ENCODE measurements around the gene SIX3.

DNA sequence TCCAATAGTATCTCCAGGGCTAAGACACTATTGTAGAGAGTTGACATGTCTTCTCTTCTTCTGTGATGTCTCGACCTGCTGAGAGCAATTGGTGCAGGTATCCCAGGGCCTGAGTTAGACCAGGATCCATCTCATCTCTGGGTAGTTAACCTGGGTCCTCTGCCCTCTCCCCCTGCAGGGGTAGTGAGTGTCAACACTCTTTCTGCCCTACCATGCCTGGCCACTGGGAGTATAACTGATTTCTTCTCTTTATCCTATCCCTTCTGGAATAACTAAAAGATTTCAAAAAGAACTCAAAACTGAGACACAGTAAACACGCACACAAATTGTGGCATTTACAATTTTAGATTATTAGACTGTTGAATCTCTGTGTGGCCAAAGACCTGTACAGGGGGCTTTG, 20.8 kb upstream of the SIX3 start:
- TF ChIP-seq MAFK (IDR thresholded peaks at IDR 0.05; ENCODE audit: low read depth, low read length), result no peak
- TF ChIP-seq, protein P1, sequence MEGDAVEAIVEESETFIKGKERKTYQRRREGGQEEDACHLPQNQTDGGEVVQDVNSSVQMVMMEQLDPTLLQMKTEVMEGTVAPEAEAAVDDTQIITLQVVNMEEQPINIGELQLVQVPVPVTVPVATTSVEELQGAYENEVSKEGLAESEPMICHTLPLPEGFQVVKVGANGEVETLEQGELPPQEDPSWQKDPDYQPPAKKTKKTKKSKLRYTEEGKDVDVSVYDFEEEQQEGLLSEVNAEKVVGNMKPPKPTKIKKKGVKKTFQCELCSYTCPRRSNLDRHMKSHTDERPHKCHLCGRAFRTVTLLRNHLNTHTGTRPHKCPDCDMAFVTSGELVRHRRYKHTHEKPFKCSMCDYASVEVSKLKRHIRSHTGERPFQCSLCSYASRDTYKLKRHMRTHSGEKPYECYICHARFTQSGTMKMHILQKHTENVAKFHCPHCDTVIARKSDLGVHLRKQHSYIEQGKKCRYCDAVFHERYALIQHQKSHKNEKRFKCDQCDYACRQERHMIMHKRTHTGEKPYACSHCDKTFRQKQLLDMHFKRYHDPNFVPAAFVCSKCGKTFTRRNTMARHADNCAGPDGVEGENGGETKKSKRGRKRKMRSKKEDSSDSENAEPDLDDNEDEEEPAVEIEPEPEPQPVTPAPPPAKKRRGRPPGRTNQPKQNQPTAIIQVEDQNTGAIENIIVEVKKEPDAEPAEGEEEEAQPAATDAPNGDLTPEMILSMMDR (conservative IDR thresholded peaks at IDR 0.05; ENCODE audit: low read depth, low read length), result no peak
- TF ChIP-seq POLR2A (IDR thresholded peaks at IDR 0.05; ENCODE audit: low read depth, low read length), result no peak
- no peak for TF ChIP-seq RAD21 (IDR thresholded peaks at IDR 0.05; ENCODE audit: low read length)
- TF ChIP-seq, protein P2, sequence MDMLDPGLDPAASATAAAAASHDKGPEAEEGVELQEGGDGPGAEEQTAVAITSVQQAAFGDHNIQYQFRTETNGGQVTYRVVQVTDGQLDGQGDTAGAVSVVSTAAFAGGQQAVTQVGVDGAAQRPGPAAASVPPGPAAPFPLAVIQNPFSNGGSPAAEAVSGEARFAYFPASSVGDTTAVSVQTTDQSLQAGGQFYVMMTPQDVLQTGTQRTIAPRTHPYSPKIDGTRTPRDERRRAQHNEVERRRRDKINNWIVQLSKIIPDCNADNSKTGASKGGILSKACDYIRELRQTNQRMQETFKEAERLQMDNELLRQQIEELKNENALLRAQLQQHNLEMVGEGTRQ (IDR thresholded peaks at IDR 0.05; ENCODE audit: low read depth, low read length), result no peak
- no peak for TF ChIP-seq CHD1 (IDR thresholded peaks at IDR 0.05; ENCODE audit: low read depth, low read length)
- TF ChIP-seq RFX5 (IDR thresholded peaks at IDR 0.05; ENCODE audit: low read depth, low read length), result no peak
- no peak for TF ChIP-seq MXI1 (IDR thresholded peaks at IDR 0.05; ENCODE audit: borderline replicate concordance, low read depth, low read length)
- no peak for TF ChIP-seq FOS (IDR thresholded peaks at IDR 0.05; ENCODE audit: low read depth, low read length)
- TF ChIP-seq NFE2L2 (IDR thresholded peaks at IDR 0.05; ENCODE audit: low read depth, low read length), result no peak
